WTC11 (cell line): ENCODE results near the gene HELB. TPM values are rescaled to one million over a fixed set of nuclear protein-coding genes. Genes with fewer than 3 reads are reported as not detected.

ENCODE experiments used
- ATAC-seq: fragments of 200-7000 bp; cut with Tn5 transposase; 2 replicates; pipeline ENCODE4 v1.10.0; 2021; ENCODE audit warnings: mild to moderate bottlenecking, moderate library complexity
- CTCF ChIA-PET: fragments of 300-600 bp; sonication (Branson Sonifier 250); formaldehyde crosslinking; loops from one replicate; lab custom pipeline; 2021; ENCODE audit warnings: antibody characterized with exemption; lab: Charles Lee
- POLR2A ChIA-PET: fragments of 350-600 bp; sonication (Branson Sonifier 250); formaldehyde crosslinking; loops from one replicate; lab custom pipeline; 2021; ENCODE audit warnings: antibody characterized with exemption; lab: Charles Lee
- DNase-seq: peaks from one replicate; pipeline ENCODE4 v3.0.0; 2021; ENCODE audit warnings: low spot score
- H3K27ac Mint-ChIP-seq: 2 replicates; pipeline ENCODE4 v1.8.0; 2021; ENCODE audit warnings: mixed read lengths
- H3K27me3 Mint-ChIP-seq: 2 replicates; pipeline ENCODE4 v1.8.0; 2021; ENCODE audit warnings: low read depth, mild to moderate bottlenecking, moderate library complexity, mixed read lengths
- H3K36me3 Mint-ChIP-seq: 2 replicates; pipeline ENCODE4 v1.8.0; 2021; ENCODE audit warnings: mixed read lengths
- H3K4me1 Mint-ChIP-seq: 2 replicates; pipeline ENCODE4 v1.8.0; 2022; ENCODE audit warnings: mixed read lengths
- H3K4me3 Mint-ChIP-seq: 2 replicates; pipeline ENCODE4 v1.8.0; 2021; ENCODE audit warnings: mild to moderate bottlenecking, moderate library complexity, mixed read lengths
- H3K9me3 Mint-ChIP-seq: 2 replicates; pipeline ENCODE4 v1.8.0; 2021; ENCODE audit warnings: mixed read lengths
- CREM ChIP-seq: sonication (generic); formaldehyde crosslinking; IDR thresholded peaks from 2 replicates; pipeline ENCODE4 v1.8.1; 2022; ENCODE audit warnings: mild to moderate bottlenecking, missing genetic modification reagents, moderate library complexity
- ETV6 ChIP-seq: sonication (generic); formaldehyde crosslinking; IDR thresholded peaks from 2 replicates; pipeline ENCODE4 v1.8.1; 2022; ENCODE audit warnings: mild to moderate bottlenecking, missing genetic modification reagents
- FOXK1 ChIP-seq: sonication (generic); formaldehyde crosslinking; IDR thresholded peaks from 2 replicates; pipeline ENCODE4 v1.8.0; 2022; ENCODE audit warnings: mild to moderate bottlenecking, moderate library complexity, missing genetic modification reagents
- HMGXB4 ChIP-seq: sonication (generic); formaldehyde crosslinking; IDR thresholded peaks from 2 replicates; pipeline ENCODE4 v1.8.1; 2023; ENCODE audit warnings: mild to moderate bottlenecking, moderate library complexity, missing genetic modification reagents
- JAZF1 ChIP-seq: fragments of 250-450 bp; sonication (Bioruptor Pico); IDR thresholded peaks from 2 replicates; pipeline ENCODE4 v1.9.0; 2021; ENCODE audit warnings: moderate library complexity, mild to moderate bottlenecking, inconsistent platforms
- NFYB ChIP-seq: sonication (generic); formaldehyde crosslinking; conservative IDR thresholded peaks from 2 replicates; pipeline ENCODE4 v1.8.0; 2022; ENCODE audit warnings: low read depth, missing genetic modification reagents
- NR3C1 ChIP-seq: sonication (generic); formaldehyde crosslinking; conservative IDR thresholded peaks from 2 replicates; pipeline ENCODE4 v1.8.1; 2023; ENCODE audit warnings: low read depth, mild to moderate bottlenecking, missing genetic modification reagents
- RORB ChIP-seq: fragments of 250-450 bp; sonication (Bioruptor Pico); IDR thresholded peaks from 2 replicates; pipeline ENCODE4 v1.9.0; 2021; ENCODE audit warnings: mild to moderate bottlenecking
- SMAD4 ChIP-seq: sonication (generic); formaldehyde crosslinking; IDR thresholded peaks from 2 replicates; pipeline ENCODE4 v1.8.0; 2022; ENCODE audit warnings: mild to moderate bottlenecking, missing genetic modification reagents
- SOX15 ChIP-seq: fragments of 250-450 bp; sonication (Bioruptor Pico); IDR thresholded peaks from 2 replicates; pipeline ENCODE4 v1.9.0; 2021; ENCODE audit warnings: mild to moderate bottlenecking
- TCF7 ChIP-seq: sonication (generic); formaldehyde crosslinking; IDR thresholded peaks from 2 replicates; pipeline ENCODE4 v1.8.0; 2022; ENCODE audit warnings: mild to moderate bottlenecking, low read depth, missing genetic modification reagents, moderate library complexity
- TEAD4 ChIP-seq: sonication (generic); formaldehyde crosslinking; IDR thresholded peaks from 2 replicates; pipeline ENCODE4 v1.8.0; 2022; ENCODE audit warnings: mild to moderate bottlenecking, missing genetic modification reagents
- ZMAT4 ChIP-seq: fragments of 250-450 bp; sonication (Bioruptor Pico); IDR thresholded peaks from 2 replicates; pipeline ENCODE4 v1.9.0; 2021; ENCODE audit warnings: mild to moderate bottlenecking
- ZNF121 ChIP-seq: sonication (generic); formaldehyde crosslinking; IDR thresholded peaks from 2 replicates; pipeline ENCODE4 v1.8.0; 2023; ENCODE audit warnings: missing genetic modification reagents
- ZNF232 ChIP-seq: sonication (generic); formaldehyde crosslinking; IDR thresholded peaks from 2 replicates; pipeline ENCODE4 v1.8.0; 2022; ENCODE audit warnings: mild to moderate bottlenecking, missing genetic modification reagents
- ZNF281 ChIP-seq: sonication (generic); formaldehyde crosslinking; IDR thresholded peaks from 2 replicates; pipeline ENCODE4 v1.8.0; 2023; ENCODE audit warnings: mild to moderate bottlenecking, missing genetic modification reagents
- ZNF396 ChIP-seq: fragments of 250-450 bp; sonication (Bioruptor Pico); IDR thresholded peaks from 2 replicates; pipeline ENCODE4 v1.8.0; 2021; ENCODE audit warnings: mild to moderate bottlenecking, moderate library complexity, borderline replicate concordance
- ZNF423 ChIP-seq: fragments of 250-450 bp; sonication (Bioruptor Pico); IDR thresholded peaks from 2 replicates; pipeline ENCODE4 v2.1.2; 2022; ENCODE audit warnings: mild to moderate bottlenecking, moderate library complexity
- ZNF512 ChIP-seq: sonication (generic); formaldehyde crosslinking; IDR thresholded peaks from 2 replicates; pipeline ENCODE4 v1.8.1; 2022; ENCODE audit warnings: missing genetic modification reagents, borderline replicate concordance
- ZNF671 ChIP-seq: fragments of 250-450 bp; sonication (Bioruptor Pico); IDR thresholded peaks from 2 replicates; pipeline ENCODE4 v1.8.0; 2021; ENCODE audit warnings: mild to moderate bottlenecking
- total RNA-seq: library from RNA; stranded (reverse); gene quantifications from 3 replicates; pipeline ENCODE4 v1.2.3, GENCODE V29; 2021
- TF ChIP-seq, protein P1 (sequence below): fragments of 250-450 bp; sonication (Bioruptor Pico); IDR thresholded peaks from 2 replicates; pipeline ENCODE4 v1.9.0; 2021; ENCODE audit warnings: mild to moderate bottlenecking, borderline replicate concordance
- TF ChIP-seq, protein P2 (sequence below): sonication (generic); formaldehyde crosslinking; IDR thresholded peaks from 2 replicates; pipeline ENCODE4 v1.8.1; 2023; ENCODE audit warnings: mild to moderate bottlenecking, missing genetic modification reagents, moderate library complexity
- TF ChIP-seq, protein P3 (sequence below): fragments of 250-450 bp; sonication (Bioruptor Pico); IDR thresholded peaks from 2 replicates; pipeline ENCODE4 v1.9.0; 2021; ENCODE audit warnings: mild to moderate bottlenecking

HELB gene
- total RNA-seq, 1 experiment from 2014 or later = 9.7 TPM

- no peaks in the 10 kb centered on the region for H3K27me3 Mint-ChIP-seq
- H3K4me3 Mint-ChIP-seq = no peak overlapping the region
- POLR2A ChIA-PET = no interaction called here
- CTCF ChIA-PET = no interaction called here
- ATAC-seq (no peak), DNase-seq (no peak)
- no peaks in the 10 kb centered on the region for H3K36me3 Mint-ChIP-seq
- no peaks in the 10 kb centered on the region for H3K9me3 Mint-ChIP-seq
- no peak for TF ChIP-seq ETV6 (CRISPR knock-in tag)
- TF ChIP-seq TCF7 = no peak
- TF ChIP-seq TEAD4 (CRISPR knock-in tag) = no peak
- TF ChIP-seq ZNF396 (CRISPR knock-in tag) = no peak
- no peak for TF ChIP-seq ZNF671 (CRISPR knock-in tag)
- H3K4me1 Mint-ChIP-seq = peaks cover 4% of the 10 kb centered on the region
- H3K27ac Mint-ChIP-seq = no peak overlapping the region
Measured at GRCh38 chr12:66375560-66375959, 73.3 kb downstream of the HELB start.

GRCh38 chr12:66379616-66380015 is 77.3 kb downstream of the HELB start:
- no peaks in the 10 kb centered on the region for H3K9me3 Mint-ChIP-seq
- no peak overlapping the region for H3K27ac Mint-ChIP-seq
- no peaks in the 10 kb centered on the region for H3K36me3 Mint-ChIP-seq
- no peaks in the 10 kb centered on the region for H3K27me3 Mint-ChIP-seq
- no peak overlapping the region for H3K4me3 Mint-ChIP-seq
- ChIA-PET CTCF (no interaction called here), POLR2A (no interaction called here)
- peaks cover 4% of the 10 kb centered on the region for H3K4me1 Mint-ChIP-seq
- DNase-seq (no peak), ATAC-seq (no peak)
- TF ChIP-seq ZMAT4 (CRISPR knock-in tag) = no peak
- TF ChIP-seq TCF7 = no peak
- no peak for TF ChIP-seq NR3C1 (CRISPR knock-in tag)
- TF ChIP-seq ZNF232 (CRISPR knock-in tag) = no peak
- TF ChIP-seq, protein P1, sequence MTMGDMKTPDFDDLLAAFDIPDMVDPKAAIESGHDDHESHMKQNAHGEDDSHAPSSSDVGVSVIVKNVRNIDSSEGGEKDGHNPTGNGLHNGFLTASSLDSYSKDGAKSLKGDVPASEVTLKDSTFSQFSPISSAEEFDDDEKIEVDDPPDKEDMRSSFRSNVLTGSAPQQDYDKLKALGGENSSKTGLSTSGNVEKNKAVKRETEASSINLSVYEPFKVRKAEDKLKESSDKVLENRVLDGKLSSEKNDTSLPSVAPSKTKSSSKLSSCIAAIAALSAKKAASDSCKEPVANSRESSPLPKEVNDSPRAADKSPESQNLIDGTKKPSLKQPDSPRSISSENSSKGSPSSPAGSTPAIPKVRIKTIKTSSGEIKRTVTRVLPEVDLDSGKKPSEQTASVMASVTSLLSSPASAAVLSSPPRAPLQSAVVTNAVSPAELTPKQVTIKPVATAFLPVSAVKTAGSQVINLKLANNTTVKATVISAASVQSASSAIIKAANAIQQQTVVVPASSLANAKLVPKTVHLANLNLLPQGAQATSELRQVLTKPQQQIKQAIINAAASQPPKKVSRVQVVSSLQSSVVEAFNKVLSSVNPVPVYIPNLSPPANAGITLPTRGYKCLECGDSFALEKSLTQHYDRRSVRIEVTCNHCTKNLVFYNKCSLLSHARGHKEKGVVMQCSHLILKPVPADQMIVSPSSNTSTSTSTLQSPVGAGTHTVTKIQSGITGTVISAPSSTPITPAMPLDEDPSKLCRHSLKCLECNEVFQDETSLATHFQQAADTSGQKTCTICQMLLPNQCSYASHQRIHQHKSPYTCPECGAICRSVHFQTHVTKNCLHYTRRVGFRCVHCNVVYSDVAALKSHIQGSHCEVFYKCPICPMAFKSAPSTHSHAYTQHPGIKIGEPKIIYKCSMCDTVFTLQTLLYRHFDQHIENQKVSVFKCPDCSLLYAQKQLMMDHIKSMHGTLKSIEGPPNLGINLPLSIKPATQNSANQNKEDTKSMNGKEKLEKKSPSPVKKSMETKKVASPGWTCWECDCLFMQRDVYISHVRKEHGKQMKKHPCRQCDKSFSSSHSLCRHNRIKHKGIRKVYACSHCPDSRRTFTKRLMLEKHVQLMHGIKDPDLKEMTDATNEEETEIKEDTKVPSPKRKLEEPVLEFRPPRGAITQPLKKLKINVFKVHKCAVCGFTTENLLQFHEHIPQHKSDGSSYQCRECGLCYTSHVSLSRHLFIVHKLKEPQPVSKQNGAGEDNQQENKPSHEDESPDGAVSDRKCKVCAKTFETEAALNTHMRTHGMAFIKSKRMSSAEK = no peak
- TF ChIP-seq ZNF121 = no peak
- no peak for TF ChIP-seq RORB (CRISPR knock-in tag)
- TF ChIP-seq HMGXB4 (CRISPR knock-in tag) = no peak
- no peak for TF ChIP-seq JAZF1
- no peak for TF ChIP-seq CREM (CRISPR knock-in tag)
- no peak for TF ChIP-seq SOX15
- TF ChIP-seq, protein P2, sequence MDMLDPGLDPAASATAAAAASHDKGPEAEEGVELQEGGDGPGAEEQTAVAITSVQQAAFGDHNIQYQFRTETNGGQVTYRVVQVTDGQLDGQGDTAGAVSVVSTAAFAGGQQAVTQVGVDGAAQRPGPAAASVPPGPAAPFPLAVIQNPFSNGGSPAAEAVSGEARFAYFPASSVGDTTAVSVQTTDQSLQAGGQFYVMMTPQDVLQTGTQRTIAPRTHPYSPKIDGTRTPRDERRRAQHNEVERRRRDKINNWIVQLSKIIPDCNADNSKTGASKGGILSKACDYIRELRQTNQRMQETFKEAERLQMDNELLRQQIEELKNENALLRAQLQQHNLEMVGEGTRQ (CRISPR knock-in tag) = no peak
- TF ChIP-seq, protein P3, sequence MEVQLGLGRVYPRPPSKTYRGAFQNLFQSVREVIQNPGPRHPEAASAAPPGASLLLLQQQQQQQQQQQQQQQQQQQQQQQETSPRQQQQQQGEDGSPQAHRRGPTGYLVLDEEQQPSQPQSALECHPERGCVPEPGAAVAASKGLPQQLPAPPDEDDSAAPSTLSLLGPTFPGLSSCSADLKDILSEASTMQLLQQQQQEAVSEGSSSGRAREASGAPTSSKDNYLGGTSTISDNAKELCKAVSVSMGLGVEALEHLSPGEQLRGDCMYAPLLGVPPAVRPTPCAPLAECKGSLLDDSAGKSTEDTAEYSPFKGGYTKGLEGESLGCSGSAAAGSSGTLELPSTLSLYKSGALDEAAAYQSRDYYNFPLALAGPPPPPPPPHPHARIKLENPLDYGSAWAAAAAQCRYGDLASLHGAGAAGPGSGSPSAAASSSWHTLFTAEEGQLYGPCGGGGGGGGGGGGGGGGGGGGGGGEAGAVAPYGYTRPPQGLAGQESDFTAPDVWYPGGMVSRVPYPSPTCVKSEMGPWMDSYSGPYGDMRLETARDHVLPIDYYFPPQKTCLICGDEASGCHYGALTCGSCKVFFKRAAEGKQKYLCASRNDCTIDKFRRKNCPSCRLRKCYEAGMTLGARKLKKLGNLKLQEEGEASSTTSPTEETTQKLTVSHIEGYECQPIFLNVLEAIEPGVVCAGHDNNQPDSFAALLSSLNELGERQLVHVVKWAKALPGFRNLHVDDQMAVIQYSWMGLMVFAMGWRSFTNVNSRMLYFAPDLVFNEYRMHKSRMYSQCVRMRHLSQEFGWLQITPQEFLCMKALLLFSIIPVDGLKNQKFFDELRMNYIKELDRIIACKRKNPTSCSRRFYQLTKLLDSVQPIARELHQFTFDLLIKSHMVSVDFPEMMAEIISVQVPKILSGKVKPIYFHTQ (CRISPR knock-in tag) = no peak
- TF ChIP-seq ZNF423 (CRISPR knock-in tag) = no peak
- no peak for TF ChIP-seq SMAD4 (CRISPR knock-in tag)
- TF ChIP-seq NFYB (CRISPR knock-in tag) = no peak
- TF ChIP-seq ZNF281 = no peak
- TF ChIP-seq FOXK1 = no peak
- TF ChIP-seq ZNF512 (CRISPR knock-in tag) = no peak
